B cell (primary cell): ENCODE results near the gene LAPTM4A.
"Not testable (repeated sequence)": the region's sequence is repeated elsewhere in the genome, so short reads cannot be mapped to it uniquely, and the experiment has no call there.

Experiments used
- EZH2 ChIP-seq: IDR thresholded peaks from 2 replicates; pipeline ENCODE4 v1.6.1; 2012; ENCODE audit warnings: borderline replicate concordance, low read depth, mild to moderate bottlenecking, moderate library complexity, low read length; ENCODE audit not compliant: insufficient read depth, poor library complexity, severe bottlenecking
- TF ChIP-seq, protein P1 (sequence below): fragments of 200-600 bp; IDR thresholded peaks from one replicate; pipeline ENCODE4 v1.8.0; 2022; ENCODE audit warnings: antibody characterized with exemption, mild to moderate bottlenecking

GRCh38 chr2:20082812-20083211 is 31.4 kb upstream of the LAPTM4A start:
- TF ChIP-seq, protein P1, sequence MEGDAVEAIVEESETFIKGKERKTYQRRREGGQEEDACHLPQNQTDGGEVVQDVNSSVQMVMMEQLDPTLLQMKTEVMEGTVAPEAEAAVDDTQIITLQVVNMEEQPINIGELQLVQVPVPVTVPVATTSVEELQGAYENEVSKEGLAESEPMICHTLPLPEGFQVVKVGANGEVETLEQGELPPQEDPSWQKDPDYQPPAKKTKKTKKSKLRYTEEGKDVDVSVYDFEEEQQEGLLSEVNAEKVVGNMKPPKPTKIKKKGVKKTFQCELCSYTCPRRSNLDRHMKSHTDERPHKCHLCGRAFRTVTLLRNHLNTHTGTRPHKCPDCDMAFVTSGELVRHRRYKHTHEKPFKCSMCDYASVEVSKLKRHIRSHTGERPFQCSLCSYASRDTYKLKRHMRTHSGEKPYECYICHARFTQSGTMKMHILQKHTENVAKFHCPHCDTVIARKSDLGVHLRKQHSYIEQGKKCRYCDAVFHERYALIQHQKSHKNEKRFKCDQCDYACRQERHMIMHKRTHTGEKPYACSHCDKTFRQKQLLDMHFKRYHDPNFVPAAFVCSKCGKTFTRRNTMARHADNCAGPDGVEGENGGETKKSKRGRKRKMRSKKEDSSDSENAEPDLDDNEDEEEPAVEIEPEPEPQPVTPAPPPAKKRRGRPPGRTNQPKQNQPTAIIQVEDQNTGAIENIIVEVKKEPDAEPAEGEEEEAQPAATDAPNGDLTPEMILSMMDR = not testable (repeated sequence)
- TF ChIP-seq EZH2 = not testable (repeated sequence)
